Body of pancreas (tissue), 4 donors: ENCODE data around the gene SLITRK6.

Experiments used
- POLR2A ChIP-seq, 3 donors: fragments of 450-650 bp; IDR thresholded peaks; one replicate each; pipeline ENCODE4 v1.6.1; 2016; ENCODE audit warnings: antibody characterized with exemption in 3 of 3, mild to moderate bottlenecking in 2 of 3
- TF ChIP-seq, protein P1 (sequence below), 7 experiments: fragments of 450-650 bp in 4 of 7; fragments of 200-600 bp in 3 of 7; sonication (generic) in 3 of 7; IDR thresholded peaks; one replicate each; pipeline ENCODE4 v1.5.1; 2016 to 2019; ENCODE audit warnings: antibody characterized with exemption in 7 of 7

DNA sequence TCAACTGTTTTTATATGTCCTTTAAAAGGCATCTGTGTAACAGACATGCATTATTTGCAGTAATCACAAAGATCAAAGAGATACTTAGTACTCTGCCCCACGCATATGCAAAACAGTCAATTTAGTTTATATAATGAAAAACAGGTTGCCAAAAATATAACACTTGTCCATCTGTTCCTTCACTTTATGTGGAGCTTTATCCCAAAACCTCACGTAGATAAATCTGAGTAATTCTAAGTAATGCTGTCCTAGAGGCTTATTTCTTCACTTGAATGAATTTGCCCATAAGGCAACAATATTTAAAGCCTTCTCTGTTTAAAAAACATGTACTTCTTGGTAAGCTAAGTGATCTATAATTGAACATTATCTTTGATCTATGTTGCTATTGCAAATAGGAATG lies 20.3 kb upstream of the SLITRK6 start:
- TF ChIP-seq, protein P1, sequence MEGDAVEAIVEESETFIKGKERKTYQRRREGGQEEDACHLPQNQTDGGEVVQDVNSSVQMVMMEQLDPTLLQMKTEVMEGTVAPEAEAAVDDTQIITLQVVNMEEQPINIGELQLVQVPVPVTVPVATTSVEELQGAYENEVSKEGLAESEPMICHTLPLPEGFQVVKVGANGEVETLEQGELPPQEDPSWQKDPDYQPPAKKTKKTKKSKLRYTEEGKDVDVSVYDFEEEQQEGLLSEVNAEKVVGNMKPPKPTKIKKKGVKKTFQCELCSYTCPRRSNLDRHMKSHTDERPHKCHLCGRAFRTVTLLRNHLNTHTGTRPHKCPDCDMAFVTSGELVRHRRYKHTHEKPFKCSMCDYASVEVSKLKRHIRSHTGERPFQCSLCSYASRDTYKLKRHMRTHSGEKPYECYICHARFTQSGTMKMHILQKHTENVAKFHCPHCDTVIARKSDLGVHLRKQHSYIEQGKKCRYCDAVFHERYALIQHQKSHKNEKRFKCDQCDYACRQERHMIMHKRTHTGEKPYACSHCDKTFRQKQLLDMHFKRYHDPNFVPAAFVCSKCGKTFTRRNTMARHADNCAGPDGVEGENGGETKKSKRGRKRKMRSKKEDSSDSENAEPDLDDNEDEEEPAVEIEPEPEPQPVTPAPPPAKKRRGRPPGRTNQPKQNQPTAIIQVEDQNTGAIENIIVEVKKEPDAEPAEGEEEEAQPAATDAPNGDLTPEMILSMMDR (IDR thresholded peaks at IDR 0.05), result no peak
- TF ChIP-seq POLR2A (IDR thresholded peaks at IDR 0.05), result no peak
